AG04450 (cell line): ENCODE measurements around the gene GLRA2. TPM values are rescaled to one million over a fixed set of nuclear protein-coding genes. Genes with fewer than 3 reads are reported as not detected.

Experiments
- CTCF ChIA-PET: fragments of 300-600, 350-600 bp; formaldehyde crosslinking; extraction: SDS; loops from one replicate; lab custom pipeline; 2022; ENCODE audit warnings: antibody characterized with exemption, inconsistent platforms; lab: Charles Lee
- POLR2A ChIA-PET: fragments of 350-600 bp; formaldehyde crosslinking; extraction: SDS; loops from one replicate; lab custom pipeline; 2021; ENCODE audit warnings: antibody characterized with exemption, inconsistent platforms; lab: Yijun Ruan, JAX
- DNase-seq: peaks from one replicate; pipeline ENCODE4 v3.0.0-alpha.2; 2011; ENCODE audit warnings: low read depth, low spot score
- H3K27ac ChIP-seq: one replicate; pipeline ENCODE4 v1.5.1; 2012; ENCODE audit warnings: low read depth, low read length, control low read depth
- H3K27me3 ChIP-seq: one replicate; pipeline ENCODE4 v1.6.0; 2012; ENCODE audit warnings: low read length; ENCODE audit not compliant: control insufficient read depth, insufficient read depth
- H3K4me3 ChIP-seq: 2 replicates; pipeline ENCODE4 v1.5.1; 2011; ENCODE audit warnings: mild to moderate bottlenecking, low read depth, low read length, control low read depth
- H3K9me3 ChIP-seq: 2 replicates; pipeline ENCODE4 v1.5.1; 2012; ENCODE audit warnings: low read length; ENCODE audit not compliant: control insufficient read depth, insufficient read depth
- CTCF ChIP-seq: IDR thresholded peaks from 2 replicates; pipeline ENCODE4 v1.5.1; 2011; ENCODE audit warnings: low read depth, low read length, control low read depth, inconsistent platforms
- polyA plus RNA-seq: library from polyadenylated mRNA; depleted of rRNA; stranded (reverse); fragments of >200 nt; gene quantifications from 2 replicates; pipeline ENCODE4 v1.2.3, GENCODE V29; 2011

The GLRA2 gene
- polyA plus RNA-seq, 1 experiment: not detected

- Histone ChIP-seq H3K9me3 (no peaks in the 10 kb centered on the region), H3K4me3 (no peak overlapping the region), H3K27me3 (no peaks in the 10 kb centered on the region), H3K27ac (no peak overlapping the region)
- ChIA-PET POLR2A (no interaction called here), CTCF (no interaction called here)
- TF ChIP-seq CTCF: no peak
- DNase-seq: no peak
These were observed 28.0 kb upstream of the GLRA2 start for GRCh38 chrX:14501327-14501726.

- TF ChIP-seq CTCF: no peak
- no peak overlapping the region for H3K4me3 ChIP-seq
- H3K27ac ChIP-seq: no peak overlapping the region
- ChIA-PET POLR2A (no interaction called here), CTCF (no interaction called here)
- H3K27me3 ChIP-seq: no peaks in the 10 kb centered on the region
- DNase-seq: no peak
- no peaks in the 10 kb centered on the region for H3K9me3 ChIP-seq
These were observed 24.3 kb upstream of the GLRA2 start for GRCh38 chrX:14504960-14505538.

- POLR2A ChIA-PET: no interaction called here
- Histone ChIP-seq H3K27me3 (no peaks in the 10 kb centered on the region), H3K4me3 (no peak overlapping the region), H3K9me3 (no peaks in the 10 kb centered on the region), H3K27ac (no peak overlapping the region)
- no peak for DNase-seq
- CTCF ChIA-PET: no interaction called here
- no peak for TF ChIP-seq CTCF
These were observed 23.7 kb upstream of the GLRA2 start for GRCh38 chrX:14505648-14506047.

- no peak overlapping the region for H3K4me3 ChIP-seq
- no peak for TF ChIP-seq CTCF
- H3K27ac ChIP-seq: no peak overlapping the region
- H3K27me3 ChIP-seq: no peaks in the 10 kb centered on the region
- H3K9me3 ChIP-seq: no peaks in the 10 kb centered on the region
- POLR2A ChIA-PET: no interaction called here
- no peak for DNase-seq
- CTCF ChIA-PET: no interaction called here
These were observed 22.5 kb upstream of the GLRA2 start for GRCh38 chrX:14506866-14507265.

GRCh38 chrX:14508025-14508690 lies 21.2 kb upstream of the GLRA2 start:
- Histone ChIP-seq H3K27ac (no peak overlapping the region), H3K4me3 (no peak overlapping the region), H3K27me3 (no peaks in the 10 kb centered on the region), H3K9me3 (no peaks in the 10 kb centered on the region)
- no peak for TF ChIP-seq CTCF
- POLR2A ChIA-PET: no interaction called here
- CTCF ChIA-PET: interaction anchor here (0.6 kb wide), 1 partner anchor 635 kb away, joined by 3 read pairs; no protein-coding TSS in a partner anchor
- DNase-seq: no peak
